HepG2 (cell line): ENCODE measurements around the gene KISS1. TPM values are rescaled to one million over a fixed set of nuclear protein-coding genes. Genes with fewer than 3 reads are reported as not detected.

Experiments
- DNMT1 ChIP-seq: sonication (generic); formaldehyde crosslinking; IDR thresholded peaks from 2 replicates; pipeline ENCODE4 v1.5.1; 2020; ENCODE audit warnings: mild to moderate bottlenecking, missing genetic modification reagents
- IRF2 ChIP-seq: IDR thresholded peaks from 2 replicates; pipeline ENCODE4 v1.6.1; 2018; ENCODE audit warnings: missing genetic modification reagents, missing compliant biosample characterization
- NR2C2 ChIP-seq: sonication (generic); formaldehyde crosslinking; IDR thresholded peaks from 2 replicates; pipeline ENCODE4 v1.4.0; 2020; ENCODE audit warnings: missing genetic modification reagents, mild to moderate bottlenecking, moderate library complexity, borderline replicate concordance
- SMAD3 ChIP-seq: sonication (generic); formaldehyde crosslinking; IDR thresholded peaks from 2 replicates; pipeline ENCODE4 v1.4.0; 2020; ENCODE audit warnings: missing genetic modification reagents
- ZNF121 ChIP-seq: sonication (generic); formaldehyde crosslinking; IDR thresholded peaks from 2 replicates; pipeline ENCODE4 v1.5.0; 2020; ENCODE audit warnings: mild to moderate bottlenecking, missing genetic modification reagents
- ZNF124 ChIP-seq: sonication (generic); formaldehyde crosslinking; IDR thresholded peaks from 2 replicates; pipeline ENCODE4 v1.4.0; 2020; ENCODE audit warnings: missing genetic modification reagents
- ZNF768 ChIP-seq: sonication (generic); formaldehyde crosslinking; IDR thresholded peaks from 2 replicates; pipeline ENCODE4 v1.4.0; 2020; ENCODE audit warnings: missing genetic modification reagents
- polyA plus RNA-seq, 8 experiments: library from polyadenylated mRNA; depleted of rRNA in 3 of 8; stranded (reverse) in 7 of 8; unstranded in 1 of 8; fragments of >200 nt; fragmentation: Illumina TruSeq in 4 of 8; extraction: Trizol in 4 of 8; gene quantifications; 2 replicates each; pipeline versions ENCODE4 v1.2.1 to v1.2.3, GENCODE V29; 2011 to 2016; ENCODE audit warnings: low read depth in 4 of 8, missing spikeins in 1 of 8, mixed read lengths in 1 of 8; ENCODE audit not compliant: insufficient read depth in 1 of 8
- total RNA-seq, 5 experiments: library from RNA; depleted of rRNA; stranded (reverse); fragments of >200 nt; fragmentation: Illumina TruSeq; extraction: Trizol; gene quantifications; 2 replicates each; pipeline ENCODE4 v1.2.3, GENCODE V29; 2016; ENCODE audit warnings: low read depth in 1 of 5
- TF ChIP-seq, protein P1 (sequence below): sonication (generic); formaldehyde crosslinking; conservative IDR thresholded peaks from 2 replicates; pipeline ENCODE4 v1.8.0; 2022; ENCODE audit warnings: mild to moderate bottlenecking, moderate library complexity, missing genetic modification reagents
- TF ChIP-seq, protein P2 (sequence below): sonication (generic); formaldehyde crosslinking; IDR thresholded peaks from 2 replicates; pipeline ENCODE4 v1.5.0; 2020; ENCODE audit warnings: mild to moderate bottlenecking, missing genetic modification reagents, moderate library complexity
- TF ChIP-seq, protein P3 (sequence below): sonication (generic); formaldehyde crosslinking; IDR thresholded peaks from 2 replicates; pipeline ENCODE4 v1.4.0; 2020; ENCODE audit warnings: missing genetic modification reagents
- TF ChIP-seq, protein P4 (sequence below): sonication (generic); formaldehyde crosslinking; IDR thresholded peaks from 2 replicates; pipeline ENCODE4 v1.4.0; 2020; ENCODE audit warnings: mild to moderate bottlenecking, missing genetic modification reagents

The KISS1 gene
- total and polyA plus RNA-seq, 2 of the 13 experiments (the other 11 are each of a cell fraction or from before 2014, with no cell fraction given) = 0.24 to 0.80 TPM

DNA sequence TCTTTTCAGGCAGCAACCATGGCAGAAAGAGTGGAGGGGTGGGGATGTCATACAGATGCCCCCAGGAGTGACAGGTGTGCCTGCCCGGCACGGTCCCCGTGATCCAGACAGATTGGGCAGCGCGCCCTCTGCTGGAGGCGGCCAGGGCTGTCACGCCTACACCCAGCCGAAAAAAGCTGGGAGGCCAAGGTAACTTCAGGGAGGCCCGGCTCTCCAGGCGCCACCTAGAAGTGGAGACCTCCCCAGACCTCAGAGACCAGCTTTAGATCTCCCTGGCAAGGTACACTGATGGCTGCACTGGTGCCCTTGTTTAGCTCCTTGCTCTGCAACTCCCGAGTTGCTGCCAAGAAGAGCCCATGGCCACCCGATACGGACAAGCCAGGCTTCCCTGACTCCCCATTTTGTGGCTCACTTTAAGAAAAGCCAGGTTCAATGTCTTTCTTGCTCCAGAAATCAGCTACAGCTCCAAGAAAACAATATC is 10.9 kb upstream of the KISS1 start (continued):
- TF ChIP-seq NR2C2 (CRISPR knock-in tag) (no peak), DNMT1 (no peak), SMAD3 (no peak), ZNF124 (no peak), ZNF121 (CRISPR knock-in tag) (peak; percentile 28; the same call in 1 of the 2 replicates), IRF2 (CRISPR knock-in tag) (no peak), ZNF768 (peak; percentile 26; the same call in 1 of the 2 replicates)
- TF ChIP-seq, protein P1, sequence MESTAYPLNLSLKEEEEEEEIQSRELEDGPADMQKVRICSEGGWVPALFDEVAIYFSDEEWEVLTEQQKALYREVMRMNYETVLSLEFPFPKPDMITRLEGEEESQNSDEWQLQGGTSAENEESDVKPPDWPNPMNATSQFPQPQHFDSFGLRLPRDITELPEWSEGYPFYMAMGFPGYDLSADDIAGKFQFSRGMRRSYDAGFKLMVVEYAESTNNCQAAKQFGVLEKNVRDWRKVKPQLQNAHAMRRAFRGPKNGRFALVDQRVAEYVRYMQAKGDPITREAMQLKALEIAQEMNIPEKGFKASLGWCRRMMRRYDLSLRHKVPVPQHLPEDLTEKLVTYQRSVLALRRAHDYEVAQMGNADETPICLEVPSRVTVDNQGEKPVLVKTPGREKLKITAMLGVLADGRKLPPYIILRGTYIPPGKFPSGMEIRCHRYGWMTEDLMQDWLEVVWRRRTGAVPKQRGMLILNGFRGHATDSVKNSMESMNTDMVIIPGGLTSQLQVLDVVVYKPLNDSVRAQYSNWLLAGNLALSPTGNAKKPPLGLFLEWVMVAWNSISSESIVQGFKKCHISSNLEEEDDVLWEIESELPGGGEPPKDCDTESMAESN (CRISPR knock-in tag) = no peak
- TF ChIP-seq, protein P2, sequence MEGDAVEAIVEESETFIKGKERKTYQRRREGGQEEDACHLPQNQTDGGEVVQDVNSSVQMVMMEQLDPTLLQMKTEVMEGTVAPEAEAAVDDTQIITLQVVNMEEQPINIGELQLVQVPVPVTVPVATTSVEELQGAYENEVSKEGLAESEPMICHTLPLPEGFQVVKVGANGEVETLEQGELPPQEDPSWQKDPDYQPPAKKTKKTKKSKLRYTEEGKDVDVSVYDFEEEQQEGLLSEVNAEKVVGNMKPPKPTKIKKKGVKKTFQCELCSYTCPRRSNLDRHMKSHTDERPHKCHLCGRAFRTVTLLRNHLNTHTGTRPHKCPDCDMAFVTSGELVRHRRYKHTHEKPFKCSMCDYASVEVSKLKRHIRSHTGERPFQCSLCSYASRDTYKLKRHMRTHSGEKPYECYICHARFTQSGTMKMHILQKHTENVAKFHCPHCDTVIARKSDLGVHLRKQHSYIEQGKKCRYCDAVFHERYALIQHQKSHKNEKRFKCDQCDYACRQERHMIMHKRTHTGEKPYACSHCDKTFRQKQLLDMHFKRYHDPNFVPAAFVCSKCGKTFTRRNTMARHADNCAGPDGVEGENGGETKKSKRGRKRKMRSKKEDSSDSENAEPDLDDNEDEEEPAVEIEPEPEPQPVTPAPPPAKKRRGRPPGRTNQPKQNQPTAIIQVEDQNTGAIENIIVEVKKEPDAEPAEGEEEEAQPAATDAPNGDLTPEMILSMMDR (CRISPR knock-in tag) = peak; percentile 95
- TF ChIP-seq, protein P3, sequence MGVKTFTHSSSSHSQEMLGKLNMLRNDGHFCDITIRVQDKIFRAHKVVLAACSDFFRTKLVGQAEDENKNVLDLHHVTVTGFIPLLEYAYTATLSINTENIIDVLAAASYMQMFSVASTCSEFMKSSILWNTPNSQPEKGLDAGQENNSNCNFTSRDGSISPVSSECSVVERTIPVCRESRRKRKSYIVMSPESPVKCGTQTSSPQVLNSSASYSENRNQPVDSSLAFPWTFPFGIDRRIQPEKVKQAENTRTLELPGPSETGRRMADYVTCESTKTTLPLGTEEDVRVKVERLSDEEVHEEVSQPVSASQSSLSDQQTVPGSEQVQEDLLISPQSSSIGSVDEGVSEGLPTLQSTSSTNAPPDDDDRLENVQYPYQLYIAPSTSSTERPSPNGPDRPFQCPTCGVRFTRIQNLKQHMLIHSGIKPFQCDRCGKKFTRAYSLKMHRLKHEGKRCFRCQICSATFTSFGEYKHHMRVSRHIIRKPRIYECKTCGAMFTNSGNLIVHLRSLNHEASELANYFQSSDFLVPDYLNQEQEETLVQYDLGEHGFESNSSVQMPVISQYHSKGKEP (CRISPR knock-in tag) = no peak
- TF ChIP-seq, protein P4, sequence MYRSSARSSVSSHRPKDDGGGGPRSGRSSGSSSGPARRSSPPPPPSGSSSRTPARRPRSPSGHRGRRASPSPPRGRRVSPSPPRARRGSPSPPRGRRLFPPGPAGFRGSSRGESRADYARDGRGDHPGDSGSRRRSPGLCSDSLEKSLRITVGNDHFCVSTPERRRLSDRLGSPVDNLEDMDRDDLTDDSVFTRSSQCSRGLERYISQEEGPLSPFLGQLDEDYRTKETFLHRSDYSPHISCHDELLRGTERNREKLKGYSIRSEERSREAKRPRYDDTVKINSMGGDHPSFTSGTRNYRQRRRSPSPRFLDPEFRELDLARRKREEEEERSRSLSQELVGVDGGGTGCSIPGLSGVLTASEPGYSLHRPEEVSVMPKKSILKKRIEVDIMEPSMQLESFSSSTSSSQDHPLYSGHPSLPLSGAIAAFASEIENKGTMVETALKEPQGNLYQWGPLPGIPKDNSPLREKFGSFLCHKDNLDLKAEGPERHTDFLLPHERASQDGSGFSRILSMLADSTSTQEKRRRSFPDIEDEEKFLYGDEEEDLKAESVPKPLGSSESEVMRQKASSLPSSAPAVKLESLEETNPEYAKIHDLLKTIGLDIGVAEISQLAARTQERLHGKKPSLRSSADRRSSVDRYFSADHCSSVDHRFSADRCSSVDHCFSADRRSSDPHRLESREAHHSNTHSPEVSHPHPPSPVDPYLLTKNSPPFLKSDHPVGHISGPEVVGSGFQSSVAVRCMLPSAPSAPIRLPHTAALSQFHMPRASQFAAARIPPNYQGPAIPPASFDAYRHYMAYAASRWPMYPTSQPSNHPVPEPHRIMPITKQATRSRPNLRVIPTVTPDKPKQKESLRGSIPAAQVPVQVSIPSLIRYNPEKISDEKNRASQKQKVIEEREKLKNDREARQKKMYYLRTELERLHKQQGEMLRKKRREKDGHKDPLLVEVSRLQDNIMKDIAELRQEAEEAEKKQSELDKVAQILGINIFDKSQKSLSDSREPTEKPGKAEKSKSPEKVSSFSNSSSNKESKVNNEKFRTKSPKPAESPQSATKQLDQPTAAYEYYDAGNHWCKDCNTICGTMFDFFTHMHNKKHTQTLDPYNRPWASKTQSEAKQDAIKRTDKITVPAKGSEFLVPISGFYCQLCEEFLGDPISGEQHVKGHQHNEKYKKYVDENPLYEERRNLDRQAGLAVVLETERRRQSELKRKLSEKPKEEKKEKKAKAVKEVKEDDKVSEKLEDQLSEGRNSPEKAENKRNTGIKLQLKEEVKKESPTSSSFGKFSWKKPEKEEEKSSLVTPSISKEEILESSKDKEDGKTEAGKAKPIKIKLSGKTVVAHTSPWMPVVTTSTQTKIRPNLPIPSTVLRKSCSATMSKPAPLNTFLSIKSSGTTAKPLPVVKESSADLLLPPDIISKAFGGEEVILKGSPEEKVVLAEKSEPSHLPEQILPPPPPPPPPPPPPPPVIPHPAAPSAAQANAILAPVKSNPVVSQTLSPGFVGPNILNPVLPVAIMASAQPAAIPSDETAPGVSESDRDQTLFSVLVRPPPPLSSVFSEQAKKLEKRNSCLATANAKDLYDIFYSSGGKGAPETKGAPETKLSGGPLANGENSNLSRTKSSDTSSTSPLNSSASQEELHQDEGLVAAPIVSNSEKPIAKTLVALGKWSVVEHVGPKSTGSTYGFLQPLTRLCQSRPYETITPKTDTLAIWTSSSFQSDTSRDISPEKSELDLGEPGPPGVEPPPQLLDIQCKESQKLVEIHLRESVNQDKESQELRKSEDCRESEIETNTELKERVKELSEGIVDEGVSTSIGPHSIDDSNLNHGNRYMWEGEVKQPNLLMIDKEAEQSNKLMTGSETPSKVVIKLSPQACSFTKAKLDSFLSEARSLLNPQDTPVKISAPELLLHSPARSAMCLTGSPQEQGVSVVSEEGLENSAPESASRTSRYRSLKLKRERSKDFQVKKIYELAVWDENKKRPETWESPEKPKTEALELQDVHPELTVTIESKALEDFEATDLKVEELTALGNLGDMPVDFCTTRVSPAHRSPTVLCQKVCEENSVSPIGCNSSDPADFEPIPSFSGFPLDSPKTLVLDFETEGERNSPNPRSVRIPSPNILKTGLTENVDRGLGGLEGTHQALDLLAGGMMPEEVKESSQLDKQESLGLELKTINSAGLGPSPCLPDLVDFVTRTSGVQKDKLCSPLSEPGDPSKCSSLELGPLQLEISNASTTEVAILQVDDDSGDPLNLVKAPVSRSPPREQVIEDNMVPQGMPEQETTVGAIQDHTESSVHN (CRISPR knock-in tag) = no peak
